Measurements from ENCODE around the gene STK10.
"Not testable (repeated sequence)": the region's sequence is repeated elsewhere in the genome, so short reads cannot be mapped to it uniquely, and the experiment has no call there.

STK10 gene

DNA sequence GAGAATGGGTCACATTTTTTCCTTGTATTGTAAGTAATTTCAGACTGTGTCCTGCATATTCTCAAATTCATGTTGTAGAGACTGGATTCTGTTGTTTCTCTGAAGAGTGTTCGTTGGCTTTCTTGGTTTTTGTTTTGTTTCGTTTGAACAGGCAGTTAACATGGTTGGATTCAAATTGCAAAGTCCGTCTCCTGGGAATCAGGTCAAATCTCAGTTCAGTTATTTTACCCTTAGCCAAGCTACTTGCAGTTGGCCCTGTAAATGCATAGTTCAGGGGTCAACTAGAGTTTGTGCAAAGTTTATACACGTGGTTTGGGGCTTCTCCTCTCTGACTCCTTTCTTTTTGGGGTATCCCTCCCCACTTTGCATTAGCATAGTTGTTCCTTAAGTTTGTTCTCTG lies 159.9 kb downstream of the STK10 start:
- no peak for TF ChIP-seq EZH2phosphoT487 (IDR thresholded peaks at IDR 0.05; ENCODE audit: borderline replicate concordance)
- TF ChIP-seq, protein P1, sequence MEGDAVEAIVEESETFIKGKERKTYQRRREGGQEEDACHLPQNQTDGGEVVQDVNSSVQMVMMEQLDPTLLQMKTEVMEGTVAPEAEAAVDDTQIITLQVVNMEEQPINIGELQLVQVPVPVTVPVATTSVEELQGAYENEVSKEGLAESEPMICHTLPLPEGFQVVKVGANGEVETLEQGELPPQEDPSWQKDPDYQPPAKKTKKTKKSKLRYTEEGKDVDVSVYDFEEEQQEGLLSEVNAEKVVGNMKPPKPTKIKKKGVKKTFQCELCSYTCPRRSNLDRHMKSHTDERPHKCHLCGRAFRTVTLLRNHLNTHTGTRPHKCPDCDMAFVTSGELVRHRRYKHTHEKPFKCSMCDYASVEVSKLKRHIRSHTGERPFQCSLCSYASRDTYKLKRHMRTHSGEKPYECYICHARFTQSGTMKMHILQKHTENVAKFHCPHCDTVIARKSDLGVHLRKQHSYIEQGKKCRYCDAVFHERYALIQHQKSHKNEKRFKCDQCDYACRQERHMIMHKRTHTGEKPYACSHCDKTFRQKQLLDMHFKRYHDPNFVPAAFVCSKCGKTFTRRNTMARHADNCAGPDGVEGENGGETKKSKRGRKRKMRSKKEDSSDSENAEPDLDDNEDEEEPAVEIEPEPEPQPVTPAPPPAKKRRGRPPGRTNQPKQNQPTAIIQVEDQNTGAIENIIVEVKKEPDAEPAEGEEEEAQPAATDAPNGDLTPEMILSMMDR (conservative IDR thresholded peaks at IDR 0.05; ENCODE audit: low read length) = no peak
- no peak overlapping the region for H3K4me2 ChIP-seq (ENCODE audit: low read depth, low read length, poor library complexity, severe bottlenecking)

GRCh38 chr5:172020110-172020786 lies 167.8 kb downstream of the STK10 start:
- H3K4me3 ChIP-seq (ENCODE audit: low read length, poor library complexity, severe bottlenecking); H3K79me2 ChIP-seq (ENCODE audit: insufficient read depth, low read length); H2AFZ ChIP-seq (ENCODE audit: low read length); H3K4me2 ChIP-seq (ENCODE audit: low read depth, low read length, poor library complexity, severe bottlenecking); H3K4me1 ChIP-seq (ENCODE audit: insufficient read depth, low read length, poor library complexity, severe bottlenecking); H3K9me2 ChIP-seq (replicated peaks; ENCODE audit: low read depth, low read length); H3K36me3 ChIP-seq (ENCODE audit: insufficient read depth, low read length); H3K27me3 ChIP-seq (ENCODE audit: insufficient read depth, low read length, poor library complexity, severe bottlenecking); H4K20me1 ChIP-seq (ENCODE audit: insufficient read depth, low read length, poor library complexity, severe bottlenecking); H3F3A ChIP-seq (ENCODE audit: low read depth); H3K9me3 ChIP-seq (ENCODE audit: insufficient read depth, low read depth, low read length); H3K9ac ChIP-seq (ENCODE audit: low read depth, low read length, poor library complexity, severe bottlenecking): not testable (repeated sequence)

More for the DNA sequence above, 159.9 kb downstream of the STK10 start:
- H3K36me3 ChIP-seq (ENCODE audit: insufficient read depth, low read length) = no peaks in the 10 kb centered on the region
- no peak overlapping the region for H3K9ac ChIP-seq (ENCODE audit: low read depth, low read length, poor library complexity, severe bottlenecking)
- no peak overlapping the region for H3K4me3 ChIP-seq (ENCODE audit: low read length, poor library complexity, severe bottlenecking)
- no peaks in the 10 kb centered on the region for H3K9me2 ChIP-seq (replicated peaks; ENCODE audit: low read depth, low read length)
- H3F3A ChIP-seq (ENCODE audit: low read depth) = no peaks in the 10 kb centered on the region
- no peaks in the 10 kb centered on the region for H3K27me3 ChIP-seq (ENCODE audit: insufficient read depth, low read length, poor library complexity, severe bottlenecking)
- H3K4me1 ChIP-seq (ENCODE audit: insufficient read depth, low read length, poor library complexity, severe bottlenecking) = no peaks in the 10 kb centered on the region
- no peaks in the 10 kb centered on the region for H3K79me2 ChIP-seq (ENCODE audit: insufficient read depth, low read length)
- H2AFZ ChIP-seq (ENCODE audit: low read length) = no peak overlapping the region
- H4K20me1 ChIP-seq (ENCODE audit: insufficient read depth, low read length, poor library complexity, severe bottlenecking) = no peaks in the 10 kb centered on the region
- no peaks in the 10 kb centered on the region for H3K9me3 ChIP-seq (ENCODE audit: insufficient read depth, low read depth, low read length)

- Histone ChIP-seq H3K4me2 (ENCODE audit: low read depth, low read length, poor library complexity, severe bottlenecking) (no peak overlapping the region), H3K9ac (ENCODE audit: low read depth, low read length, poor library complexity, severe bottlenecking) (no peak overlapping the region), H4K20me1 (ENCODE audit: insufficient read depth, low read length, poor library complexity, severe bottlenecking) (no peaks in the 10 kb centered on the region), H3K79me2 (ENCODE audit: insufficient read depth, low read length) (no peaks in the 10 kb centered on the region), H3K9me3 (ENCODE audit: insufficient read depth, low read depth, low read length) (no peaks in the 10 kb centered on the region), H3K4me3 (ENCODE audit: low read length, poor library complexity, severe bottlenecking) (no peak overlapping the region), H3K36me3 (ENCODE audit: insufficient read depth, low read length) (no peaks in the 10 kb centered on the region), H3K27me3 (ENCODE audit: insufficient read depth, low read length, poor library complexity, severe bottlenecking) (no peaks in the 10 kb centered on the region), H3K9me2 (replicated peaks; ENCODE audit: low read depth, low read length) (no peaks in the 10 kb centered on the region), H2AFZ (ENCODE audit: low read length) (no peak overlapping the region), H3K4me1 (ENCODE audit: insufficient read depth, low read length, poor library complexity, severe bottlenecking) (no peaks in the 10 kb centered on the region), H3F3A (ENCODE audit: low read depth) (no peaks in the 10 kb centered on the region)
- TF ChIP-seq, protein P1 (conservative IDR thresholded peaks at IDR 0.05; ENCODE audit: low read length) = no peak
- TF ChIP-seq EZH2phosphoT487 (IDR thresholded peaks at IDR 0.05; ENCODE audit: borderline replicate concordance) = no peak
Measured at GRCh38 chr5:172015346-172015745, 172.7 kb downstream of the STK10 start.

- Histone ChIP-seq H3K4me1 (ENCODE audit: insufficient read depth, low read length, poor library complexity, severe bottlenecking) (no peaks in the 10 kb centered on the region), H3K27me3 (ENCODE audit: insufficient read depth, low read length, poor library complexity, severe bottlenecking) (no peaks in the 10 kb centered on the region), H3K4me2 (ENCODE audit: low read depth, low read length, poor library complexity, severe bottlenecking) (no peak overlapping the region), H3K9me3 (ENCODE audit: insufficient read depth, low read depth, low read length) (no peaks in the 10 kb centered on the region), H2AFZ (ENCODE audit: low read length) (no peak overlapping the region), H3K36me3 (ENCODE audit: insufficient read depth, low read length) (no peaks in the 10 kb centered on the region), H3K9ac (ENCODE audit: low read depth, low read length, poor library complexity, severe bottlenecking) (no peak overlapping the region), H3F3A (ENCODE audit: low read depth) (no peaks in the 10 kb centered on the region), H3K4me3 (ENCODE audit: low read length, poor library complexity, severe bottlenecking) (no peak overlapping the region), H4K20me1 (ENCODE audit: insufficient read depth, low read length, poor library complexity, severe bottlenecking) (no peaks in the 10 kb centered on the region), H3K9me2 (replicated peaks; ENCODE audit: low read depth, low read length) (no peaks in the 10 kb centered on the region), H3K79me2 (ENCODE audit: insufficient read depth, low read length) (peaks cover 14% of the 10 kb centered on the region)
- TF ChIP-seq, protein P1 (conservative IDR thresholded peaks at IDR 0.05; ENCODE audit: low read length) = peak; percentile 27
- TF ChIP-seq EZH2phosphoT487 (IDR thresholded peaks at IDR 0.05; ENCODE audit: borderline replicate concordance) = no peak
Measured at GRCh38 chr5:172010278-172010677, 177.7 kb downstream of the STK10 start.
